Measurements from ENCODE around the gene LDLRAP1.

The LDLRAP1 gene

DNA sequence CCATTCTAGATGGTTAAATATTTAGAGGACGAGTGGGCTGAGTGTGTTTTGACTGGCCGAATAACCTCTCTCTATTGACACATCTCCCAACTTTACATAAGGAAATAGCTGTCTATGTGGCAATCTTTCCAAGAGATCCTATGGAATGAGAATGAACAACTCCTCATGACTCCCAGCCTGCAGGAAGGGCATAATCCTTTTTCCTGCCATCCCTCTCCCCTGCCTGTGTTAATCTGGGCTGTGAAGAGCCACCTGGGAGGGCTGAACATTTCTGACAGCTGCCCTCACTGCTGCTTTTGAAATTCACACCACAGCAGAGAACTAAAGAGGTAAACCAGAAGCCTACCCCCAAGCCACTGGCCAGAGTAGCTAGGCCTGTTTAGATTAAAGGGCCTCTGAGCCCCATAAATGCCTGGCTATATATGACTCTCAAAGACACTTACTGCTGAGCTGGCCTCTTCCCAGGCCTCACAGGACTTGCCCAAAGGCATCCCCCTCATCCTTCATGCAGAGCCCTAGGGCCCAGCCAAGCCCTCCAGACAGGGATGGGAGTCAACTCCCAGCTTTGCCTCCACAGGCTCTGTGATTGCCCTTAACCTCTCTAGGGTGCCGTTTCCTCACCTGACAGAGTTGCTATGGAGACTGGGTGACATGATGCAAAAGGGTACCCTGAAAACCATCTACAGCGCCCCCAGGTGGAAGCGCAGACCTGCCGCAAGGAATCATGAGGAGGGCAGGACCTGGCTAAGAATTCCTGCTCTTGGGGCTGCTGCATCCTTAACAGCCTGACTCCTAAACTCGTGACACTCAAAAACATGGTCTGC, 42.0 kb upstream of the LDLRAP1 start:
- no peaks in the 10 kb centered on the region for H3F3A ChIP-seq (ENCODE audit: insufficient read depth, low read length)
- H3K4me3 ChIP-seq (ENCODE audit: low read depth, low read length, poor library complexity, severe bottlenecking) = no peak overlapping the region
- no peak overlapping the region for H3K9ac ChIP-seq (ENCODE audit: low read length)
- H3K9me3 ChIP-seq (ENCODE audit: low read length) = no peaks in the 10 kb centered on the region
- H4K20me1 ChIP-seq (ENCODE audit: insufficient read depth, low read length) = no peaks in the 10 kb centered on the region
- H3K79me2 ChIP-seq (ENCODE audit: insufficient read depth, low read length) = no peaks in the 10 kb centered on the region
- H3K27ac ChIP-seq (ENCODE audit: low read depth, low read length, poor library complexity, severe bottlenecking) = no peak overlapping the region
- H3K9me2 ChIP-seq (ENCODE audit: low read depth, low read length) = no peaks in the 10 kb centered on the region
- no peaks in the 10 kb centered on the region for H3K27me3 ChIP-seq (ENCODE audit: insufficient read depth, low read length)
- H3K4me2 ChIP-seq (ENCODE audit: low read length) = no peak overlapping the region
- H2AFZ ChIP-seq (ENCODE audit: low read length) = no peak overlapping the region
- H3K4me1 ChIP-seq (ENCODE audit: insufficient read depth, low read length, severe bottlenecking) = no peaks in the 10 kb centered on the region
- TF ChIP-seq, protein P1, sequence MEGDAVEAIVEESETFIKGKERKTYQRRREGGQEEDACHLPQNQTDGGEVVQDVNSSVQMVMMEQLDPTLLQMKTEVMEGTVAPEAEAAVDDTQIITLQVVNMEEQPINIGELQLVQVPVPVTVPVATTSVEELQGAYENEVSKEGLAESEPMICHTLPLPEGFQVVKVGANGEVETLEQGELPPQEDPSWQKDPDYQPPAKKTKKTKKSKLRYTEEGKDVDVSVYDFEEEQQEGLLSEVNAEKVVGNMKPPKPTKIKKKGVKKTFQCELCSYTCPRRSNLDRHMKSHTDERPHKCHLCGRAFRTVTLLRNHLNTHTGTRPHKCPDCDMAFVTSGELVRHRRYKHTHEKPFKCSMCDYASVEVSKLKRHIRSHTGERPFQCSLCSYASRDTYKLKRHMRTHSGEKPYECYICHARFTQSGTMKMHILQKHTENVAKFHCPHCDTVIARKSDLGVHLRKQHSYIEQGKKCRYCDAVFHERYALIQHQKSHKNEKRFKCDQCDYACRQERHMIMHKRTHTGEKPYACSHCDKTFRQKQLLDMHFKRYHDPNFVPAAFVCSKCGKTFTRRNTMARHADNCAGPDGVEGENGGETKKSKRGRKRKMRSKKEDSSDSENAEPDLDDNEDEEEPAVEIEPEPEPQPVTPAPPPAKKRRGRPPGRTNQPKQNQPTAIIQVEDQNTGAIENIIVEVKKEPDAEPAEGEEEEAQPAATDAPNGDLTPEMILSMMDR (IDR thresholded peaks at IDR 0.05; ENCODE audit: low read length) = peak; percentile 49
- no peak for TF ChIP-seq EZH2 (IDR thresholded peaks at IDR 0.05; ENCODE audit: borderline replicate concordance, low read length)
- H3K36me3 ChIP-seq (ENCODE audit: insufficient read depth, low read length) = peaks cover 42% of the 10 kb centered on the region

DNA sequence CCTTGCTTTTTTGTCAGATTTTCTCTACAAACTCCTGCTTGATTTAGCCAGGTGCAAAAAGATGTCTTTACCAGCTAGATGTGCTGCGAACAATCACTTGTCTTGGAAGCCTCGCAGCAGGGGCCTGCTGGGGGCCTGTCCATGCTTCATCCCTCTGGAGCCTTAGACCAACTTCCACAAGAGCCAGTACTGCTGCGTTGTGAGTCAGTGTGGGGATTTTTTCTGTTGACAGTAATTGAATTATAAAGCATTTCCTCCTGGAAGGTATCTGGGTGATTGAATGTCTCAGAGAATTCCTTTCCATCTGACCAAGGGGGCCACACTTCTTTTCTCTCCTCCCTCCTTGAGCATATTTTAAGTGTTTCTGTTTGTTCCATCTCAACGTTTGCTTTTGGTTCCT, 40.4 kb upstream of the LDLRAP1 start:
- no peak overlapping the region for H3K9ac ChIP-seq (ENCODE audit: low read length)
- peaks cover 29% of the 10 kb centered on the region for H3K36me3 ChIP-seq (ENCODE audit: insufficient read depth, low read length)
- no peak overlapping the region for H2AFZ ChIP-seq (ENCODE audit: low read length)
- TF ChIP-seq EZH2 (IDR thresholded peaks at IDR 0.05; ENCODE audit: borderline replicate concordance, low read length) = no peak
- TF ChIP-seq, protein P1 (IDR thresholded peaks at IDR 0.05; ENCODE audit: low read length) = no peak
- no peaks in the 10 kb centered on the region for H4K20me1 ChIP-seq (ENCODE audit: insufficient read depth, low read length)
- no peaks in the 10 kb centered on the region for H3K4me1 ChIP-seq (ENCODE audit: insufficient read depth, low read length, severe bottlenecking)
- H3K9me3 ChIP-seq (ENCODE audit: low read length) = no peaks in the 10 kb centered on the region
- H3K9me2 ChIP-seq (ENCODE audit: low read depth, low read length) = no peaks in the 10 kb centered on the region
- no peak overlapping the region for H3K4me2 ChIP-seq (ENCODE audit: low read length)
- H3K4me3 ChIP-seq (ENCODE audit: low read depth, low read length, poor library complexity, severe bottlenecking) = no peak overlapping the region
- no peaks in the 10 kb centered on the region for H3F3A ChIP-seq (ENCODE audit: insufficient read depth, low read length)
- no peak overlapping the region for H3K27ac ChIP-seq (ENCODE audit: low read depth, low read length, poor library complexity, severe bottlenecking)
- no peaks in the 10 kb centered on the region for H3K27me3 ChIP-seq (ENCODE audit: insufficient read depth, low read length)
- no peaks in the 10 kb centered on the region for H3K79me2 ChIP-seq (ENCODE audit: insufficient read depth, low read length)

DNA sequence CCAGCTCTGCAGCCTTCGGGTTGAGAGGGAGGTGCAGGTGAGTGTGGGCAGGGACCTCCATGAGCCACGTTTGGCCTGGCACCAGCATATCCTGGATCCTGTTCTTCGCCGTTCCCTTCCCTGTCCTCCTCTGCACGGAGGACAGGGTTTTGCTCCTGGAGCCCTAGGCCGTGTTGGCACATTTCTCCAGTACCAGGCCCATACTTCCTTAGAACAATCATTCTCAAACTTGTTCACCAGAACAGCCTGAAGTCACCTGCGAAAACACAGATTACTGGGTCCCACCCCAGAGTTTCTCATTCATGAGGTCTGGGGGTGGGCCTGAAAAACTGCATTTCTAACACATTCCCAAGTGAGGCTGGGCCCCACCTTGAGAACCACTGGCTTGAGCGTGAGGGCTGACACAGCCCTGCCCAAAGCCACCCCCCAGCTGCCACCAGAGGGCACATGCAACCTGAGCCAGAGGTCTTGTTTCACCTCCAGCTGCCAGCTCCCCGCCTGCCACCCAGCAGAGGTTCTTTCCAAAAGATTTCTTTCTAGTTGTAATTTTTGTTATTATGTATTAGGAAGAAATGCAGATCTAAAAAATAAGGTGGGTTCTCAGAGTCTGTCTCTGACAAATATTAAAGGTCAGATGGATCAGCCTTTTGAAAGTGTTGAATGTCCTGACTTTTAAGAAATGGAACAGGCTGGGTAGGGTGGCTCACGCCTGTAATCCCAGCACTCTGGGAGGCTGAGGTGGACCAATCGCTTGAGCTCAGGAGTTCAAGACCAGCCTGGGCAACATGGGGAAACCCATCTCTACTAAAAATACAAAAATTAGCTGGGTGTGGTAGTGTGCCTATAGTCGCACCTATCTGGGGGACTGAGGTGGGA, 39.6 kb upstream of the LDLRAP1 start:
- no peak overlapping the region for H2AFZ ChIP-seq (ENCODE audit: low read length)
- H3K27ac ChIP-seq (ENCODE audit: low read depth, low read length, poor library complexity, severe bottlenecking) = no peak overlapping the region
- H3K79me2 ChIP-seq (ENCODE audit: insufficient read depth, low read length) = no peaks in the 10 kb centered on the region
- H3K36me3 ChIP-seq (ENCODE audit: insufficient read depth, low read length) = peaks cover 21% of the 10 kb centered on the region
- H3K9me2 ChIP-seq (ENCODE audit: low read depth, low read length) = no peaks in the 10 kb centered on the region
- H3K27me3 ChIP-seq (ENCODE audit: insufficient read depth, low read length) = no peaks in the 10 kb centered on the region
- no peaks in the 10 kb centered on the region for H3K9me3 ChIP-seq (ENCODE audit: low read length)
- no peaks in the 10 kb centered on the region for H3K4me1 ChIP-seq (ENCODE audit: insufficient read depth, low read length, severe bottlenecking)
- no peak overlapping the region for H3K4me3 ChIP-seq (ENCODE audit: low read depth, low read length, poor library complexity, severe bottlenecking)
- no peak for TF ChIP-seq EZH2 (IDR thresholded peaks at IDR 0.05; ENCODE audit: borderline replicate concordance, low read length)
- TF ChIP-seq, protein P1 (IDR thresholded peaks at IDR 0.05; ENCODE audit: low read length) = peak; percentile 83
- H3F3A ChIP-seq (ENCODE audit: insufficient read depth, low read length) = no peaks in the 10 kb centered on the region
- H3K4me2 ChIP-seq (ENCODE audit: low read length) = no peak overlapping the region
- H3K9ac ChIP-seq (ENCODE audit: low read length) = no peak overlapping the region
- no peaks in the 10 kb centered on the region for H4K20me1 ChIP-seq (ENCODE audit: insufficient read depth, low read length)
